Measurements from ENCODE around the gene CTNNA3. TPM values are rescaled to one million over a fixed set of nuclear protein-coding genes. Genes with fewer than 3 reads are reported as not detected.

The CTNNA3 gene
- total RNA-seq, 1 experiment from 2014 or later = not detected

DNA sequence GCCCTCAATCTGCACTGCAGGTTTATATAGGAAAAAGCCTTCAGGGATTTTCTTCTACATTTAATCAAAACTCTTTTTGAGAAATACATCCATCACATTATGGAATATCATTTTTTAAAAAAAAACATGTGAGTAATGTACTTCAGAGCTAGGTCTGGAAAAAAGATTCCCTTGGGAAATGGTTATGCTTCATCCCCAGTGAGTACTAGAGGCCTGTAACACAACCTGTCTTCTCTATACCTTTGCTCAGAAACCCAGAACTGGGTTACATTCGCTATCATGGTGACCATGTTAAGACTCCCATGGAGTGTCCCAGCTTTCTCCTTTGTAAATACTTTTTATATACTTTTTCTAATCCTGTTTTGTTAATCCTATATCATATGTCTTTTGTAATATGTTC, 583.2 kb downstream of the CTNNA3 start:
- H3K9me3 Mint-ChIP-seq (ENCODE audit: low read depth, unreplicated experiment) = no peaks in the 10 kb centered on the region
- intact Hi-C loops (cut with micrococcal nuclease; ENCODE audit: unreplicated experiment) = loop anchor here (10.0 kb wide), 1 partner anchor 382 kb away; no protein-coding TSS in a partner anchor
- DNase-seq = no peak
- TF ChIP-seq, protein P1, sequence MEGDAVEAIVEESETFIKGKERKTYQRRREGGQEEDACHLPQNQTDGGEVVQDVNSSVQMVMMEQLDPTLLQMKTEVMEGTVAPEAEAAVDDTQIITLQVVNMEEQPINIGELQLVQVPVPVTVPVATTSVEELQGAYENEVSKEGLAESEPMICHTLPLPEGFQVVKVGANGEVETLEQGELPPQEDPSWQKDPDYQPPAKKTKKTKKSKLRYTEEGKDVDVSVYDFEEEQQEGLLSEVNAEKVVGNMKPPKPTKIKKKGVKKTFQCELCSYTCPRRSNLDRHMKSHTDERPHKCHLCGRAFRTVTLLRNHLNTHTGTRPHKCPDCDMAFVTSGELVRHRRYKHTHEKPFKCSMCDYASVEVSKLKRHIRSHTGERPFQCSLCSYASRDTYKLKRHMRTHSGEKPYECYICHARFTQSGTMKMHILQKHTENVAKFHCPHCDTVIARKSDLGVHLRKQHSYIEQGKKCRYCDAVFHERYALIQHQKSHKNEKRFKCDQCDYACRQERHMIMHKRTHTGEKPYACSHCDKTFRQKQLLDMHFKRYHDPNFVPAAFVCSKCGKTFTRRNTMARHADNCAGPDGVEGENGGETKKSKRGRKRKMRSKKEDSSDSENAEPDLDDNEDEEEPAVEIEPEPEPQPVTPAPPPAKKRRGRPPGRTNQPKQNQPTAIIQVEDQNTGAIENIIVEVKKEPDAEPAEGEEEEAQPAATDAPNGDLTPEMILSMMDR (IDR thresholded peaks at IDR 0.05; ENCODE audit: unreplicated experiment) = no peak
- no peak overlapping the region for H3K27ac Mint-ChIP-seq (ENCODE audit: unreplicated experiment)
- H3K4me3 Mint-ChIP-seq (ENCODE audit: low read depth, unreplicated experiment) = no peak overlapping the region
- CTCF ChIA-PET = no interaction called here
- peaks cover 8% of the 10 kb centered on the region for H3K27me3 Mint-ChIP-seq (ENCODE audit: unreplicated experiment)
- peaks cover 5% of the 10 kb centered on the region for H3K36me3 Mint-ChIP-seq (ENCODE audit: insufficient read depth, unreplicated experiment)
- no TSS peak for BruUV-seq (replicated peaks)
- H3K4me1 Mint-ChIP-seq (ENCODE audit: low read depth, unreplicated experiment) = peaks cover 15% of the 10 kb centered on the region

DNA sequence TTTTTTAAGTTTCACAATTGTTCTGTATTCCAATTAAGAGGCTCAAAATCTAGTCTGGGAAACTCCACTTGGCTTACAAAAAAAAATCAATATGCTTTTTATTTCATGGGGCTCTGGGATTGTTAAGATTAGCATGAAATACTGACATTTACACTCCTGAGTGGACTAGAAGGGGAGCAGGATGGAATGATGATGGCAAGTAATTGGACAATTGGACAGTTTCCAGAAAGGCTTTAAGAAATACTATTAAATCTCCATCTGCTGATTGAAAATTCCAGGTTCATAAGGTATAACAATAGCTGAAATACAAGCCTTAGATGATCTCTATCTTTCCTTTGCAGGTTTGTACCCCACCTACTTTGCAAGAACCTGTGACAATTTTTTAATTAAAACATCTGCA, 585.7 kb downstream of the CTNNA3 start:
- no peak for DNase-seq
- intact Hi-C loops (cut with micrococcal nuclease; ENCODE audit: unreplicated experiment) = loop anchor here (10.0 kb wide), 1 partner anchor 385 kb away; no protein-coding TSS in a partner anchor
- H3K27ac Mint-ChIP-seq (ENCODE audit: unreplicated experiment) = no peak overlapping the region
- H3K27me3 Mint-ChIP-seq (ENCODE audit: unreplicated experiment) = no peaks in the 10 kb centered on the region
- no peak overlapping the region for H3K4me3 Mint-ChIP-seq (ENCODE audit: low read depth, unreplicated experiment)
- TF ChIP-seq, protein P1 (IDR thresholded peaks at IDR 0.05; ENCODE audit: unreplicated experiment) = no peak
- peaks cover 8% of the 10 kb centered on the region for H3K4me1 Mint-ChIP-seq (ENCODE audit: low read depth, unreplicated experiment)
- CTCF ChIA-PET = no interaction called here
- no TSS peak for BruUV-seq (replicated peaks)
- no peaks in the 10 kb centered on the region for H3K36me3 Mint-ChIP-seq (ENCODE audit: insufficient read depth, unreplicated experiment)
- H3K9me3 Mint-ChIP-seq (ENCODE audit: low read depth, unreplicated experiment) = no peaks in the 10 kb centered on the region

DNA sequence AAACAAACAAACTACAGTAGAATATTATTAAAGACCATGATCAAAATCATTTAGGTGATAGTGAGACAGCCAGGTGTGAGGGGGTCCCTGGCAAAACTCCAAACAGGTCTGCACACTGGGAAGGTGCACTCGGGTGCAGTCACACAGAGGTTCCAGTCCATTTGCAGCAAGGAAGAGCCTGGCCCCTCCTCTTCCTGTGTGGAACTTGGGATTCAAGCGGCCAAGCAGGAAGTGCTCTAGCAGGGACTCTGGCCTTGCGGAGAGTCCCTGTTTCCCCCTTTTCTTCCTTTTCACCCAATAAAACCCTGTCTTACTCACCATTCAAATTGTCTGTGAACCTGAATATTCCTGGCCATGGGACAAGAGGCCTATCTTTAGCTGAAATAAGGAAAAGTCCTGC, 588.3 kb downstream of the CTNNA3 start:
- intact Hi-C loops (cut with micrococcal nuclease; ENCODE audit: unreplicated experiment) = no loop called here
- no TSS peak for BruUV-seq (replicated peaks)
- no peak for DNase-seq
- Mint-ChIP-seq H3K9me3 (ENCODE audit: low read depth, unreplicated experiment) (no peaks in the 10 kb centered on the region), H3K27me3 (ENCODE audit: unreplicated experiment) (no peaks in the 10 kb centered on the region), H3K4me1 (ENCODE audit: low read depth, unreplicated experiment) (no peaks in the 10 kb centered on the region), H3K27ac (ENCODE audit: unreplicated experiment) (no peak overlapping the region), H3K4me3 (ENCODE audit: low read depth, unreplicated experiment) (no peak overlapping the region), H3K36me3 (ENCODE audit: insufficient read depth, unreplicated experiment) (no peaks in the 10 kb centered on the region)
- TF ChIP-seq, protein P1 (IDR thresholded peaks at IDR 0.05; ENCODE audit: unreplicated experiment) = no peak
- CTCF ChIA-PET = no interaction called here

DNA sequence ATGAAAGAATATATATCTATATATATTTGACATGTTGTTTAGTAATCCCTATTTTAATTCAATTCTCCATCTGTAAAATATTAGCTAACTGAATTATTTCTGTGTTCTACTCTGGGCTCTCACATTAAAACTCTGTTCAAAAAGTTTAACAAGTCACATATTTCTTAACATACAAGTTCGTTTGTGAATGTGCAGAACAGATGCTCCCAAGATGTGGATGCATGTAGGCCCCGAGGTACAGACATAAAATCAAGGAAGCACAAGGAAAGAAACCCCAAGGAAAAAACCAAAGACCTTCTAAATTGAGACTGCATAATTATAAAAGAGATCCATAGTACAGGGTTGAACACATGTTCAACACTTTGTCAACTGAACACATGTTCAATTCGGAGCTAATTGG, 595.0 kb downstream of the CTNNA3 start:
- Mint-ChIP-seq H3K4me3 (ENCODE audit: low read depth, unreplicated experiment) (no peak overlapping the region), H3K9me3 (ENCODE audit: low read depth, unreplicated experiment) (no peaks in the 10 kb centered on the region), H3K4me1 (ENCODE audit: low read depth, unreplicated experiment) (no peaks in the 10 kb centered on the region), H3K27ac (ENCODE audit: unreplicated experiment) (no peak overlapping the region), H3K36me3 (ENCODE audit: insufficient read depth, unreplicated experiment) (no peaks in the 10 kb centered on the region), H3K27me3 (ENCODE audit: unreplicated experiment) (no peaks in the 10 kb centered on the region)
- TF ChIP-seq, protein P1 (IDR thresholded peaks at IDR 0.05; ENCODE audit: unreplicated experiment) = no peak
- BruUV-seq (replicated peaks) = no TSS peak
- CTCF ChIA-PET = no interaction called here
- DNase-seq = no peak
- intact Hi-C loops (cut with micrococcal nuclease; ENCODE audit: unreplicated experiment) = no loop called here
